GM12874 (cell line): ENCODE results near the gene KDELR3.

Source experiments
- TF ChIP-seq, protein P1 (sequence below): IDR thresholded peaks from 2 replicates; pipeline ENCODE4 v1.5.1; 2011; ENCODE audit warnings: low read depth, mild to moderate bottlenecking, control low read depth, low read length, moderate library complexity; ENCODE audit not compliant: insufficient read depth

Gene KDELR3

DNA sequence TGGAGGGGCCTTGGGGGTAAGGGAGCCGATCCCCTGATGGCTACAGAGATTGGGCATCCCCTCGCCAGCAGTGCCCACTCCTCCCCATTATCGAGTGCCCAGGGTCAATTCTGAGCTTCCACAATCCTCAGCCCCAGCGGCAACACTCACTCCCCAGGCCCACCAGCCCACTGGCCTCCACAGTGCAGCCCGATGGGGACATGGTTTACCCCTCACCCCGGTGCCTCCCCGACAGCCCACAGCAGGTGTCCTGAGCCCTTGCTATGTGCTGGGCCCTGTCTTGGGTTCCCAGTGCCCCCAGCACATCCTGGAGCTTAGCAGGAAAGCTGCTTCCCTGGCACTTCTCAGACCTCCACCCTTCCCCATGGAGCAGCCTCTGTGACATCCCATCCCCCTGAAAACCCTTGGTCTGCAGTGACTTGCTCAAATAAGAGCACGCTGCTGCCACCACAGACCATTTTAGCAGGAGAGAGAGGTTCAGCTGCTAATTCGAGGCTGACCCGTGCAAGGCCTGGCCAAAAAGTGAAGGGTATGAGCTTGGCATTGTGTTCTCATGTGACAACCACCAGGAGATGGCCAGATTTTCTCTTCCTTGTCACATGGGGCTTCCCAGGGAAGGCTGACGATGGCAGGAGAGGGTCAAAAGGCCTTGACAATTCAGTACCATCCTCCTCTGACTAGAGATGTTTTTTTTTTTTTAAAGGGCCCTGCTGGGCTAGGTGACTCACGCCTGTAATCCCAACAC is 36.5 kb upstream of the KDELR3 start:
- TF ChIP-seq, protein P1, sequence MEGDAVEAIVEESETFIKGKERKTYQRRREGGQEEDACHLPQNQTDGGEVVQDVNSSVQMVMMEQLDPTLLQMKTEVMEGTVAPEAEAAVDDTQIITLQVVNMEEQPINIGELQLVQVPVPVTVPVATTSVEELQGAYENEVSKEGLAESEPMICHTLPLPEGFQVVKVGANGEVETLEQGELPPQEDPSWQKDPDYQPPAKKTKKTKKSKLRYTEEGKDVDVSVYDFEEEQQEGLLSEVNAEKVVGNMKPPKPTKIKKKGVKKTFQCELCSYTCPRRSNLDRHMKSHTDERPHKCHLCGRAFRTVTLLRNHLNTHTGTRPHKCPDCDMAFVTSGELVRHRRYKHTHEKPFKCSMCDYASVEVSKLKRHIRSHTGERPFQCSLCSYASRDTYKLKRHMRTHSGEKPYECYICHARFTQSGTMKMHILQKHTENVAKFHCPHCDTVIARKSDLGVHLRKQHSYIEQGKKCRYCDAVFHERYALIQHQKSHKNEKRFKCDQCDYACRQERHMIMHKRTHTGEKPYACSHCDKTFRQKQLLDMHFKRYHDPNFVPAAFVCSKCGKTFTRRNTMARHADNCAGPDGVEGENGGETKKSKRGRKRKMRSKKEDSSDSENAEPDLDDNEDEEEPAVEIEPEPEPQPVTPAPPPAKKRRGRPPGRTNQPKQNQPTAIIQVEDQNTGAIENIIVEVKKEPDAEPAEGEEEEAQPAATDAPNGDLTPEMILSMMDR, result no peak

DNA sequence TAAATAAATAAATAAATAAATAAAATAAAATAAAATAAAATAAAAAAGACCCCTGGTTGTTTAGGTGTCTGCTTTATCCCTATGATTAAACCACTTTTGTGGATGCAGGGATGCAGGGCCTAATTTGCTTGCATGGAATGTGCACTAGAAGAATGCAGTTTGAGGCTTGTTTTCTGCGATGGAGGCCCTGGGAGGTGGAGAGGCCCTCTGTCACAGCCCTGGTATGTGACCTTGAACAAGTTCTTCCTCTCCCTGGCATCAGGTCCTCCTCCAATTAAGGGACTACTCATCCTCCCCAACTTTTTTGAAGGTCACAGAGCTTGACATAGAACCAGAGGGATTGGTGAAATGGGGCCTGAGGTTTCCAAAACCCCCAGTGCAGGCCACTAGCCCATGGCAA is 35.6 kb upstream of the KDELR3 start:
- TF ChIP-seq, protein P1, result no peak

DNA sequence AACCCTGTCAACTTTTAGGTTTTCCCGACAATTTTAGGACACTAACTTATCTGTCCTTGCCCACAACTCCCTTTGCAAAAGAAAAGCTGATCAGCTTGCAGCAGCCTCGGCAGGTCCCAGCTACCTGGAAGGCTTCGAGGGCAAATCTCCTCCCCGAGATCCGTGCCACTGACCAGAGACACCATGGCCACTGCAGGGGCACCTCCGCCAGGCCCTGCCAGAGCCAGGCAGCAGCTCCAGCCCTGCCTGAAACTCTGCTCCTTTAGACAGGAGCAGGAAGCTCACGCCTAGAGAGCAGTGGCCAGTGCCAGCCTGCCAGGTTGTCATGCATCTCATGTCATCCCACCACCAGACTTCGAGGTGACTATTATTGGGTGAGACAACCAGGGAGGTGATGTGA is 34.0 kb upstream of the KDELR3 start:
- TF ChIP-seq, protein P1, result no peak

DNA sequence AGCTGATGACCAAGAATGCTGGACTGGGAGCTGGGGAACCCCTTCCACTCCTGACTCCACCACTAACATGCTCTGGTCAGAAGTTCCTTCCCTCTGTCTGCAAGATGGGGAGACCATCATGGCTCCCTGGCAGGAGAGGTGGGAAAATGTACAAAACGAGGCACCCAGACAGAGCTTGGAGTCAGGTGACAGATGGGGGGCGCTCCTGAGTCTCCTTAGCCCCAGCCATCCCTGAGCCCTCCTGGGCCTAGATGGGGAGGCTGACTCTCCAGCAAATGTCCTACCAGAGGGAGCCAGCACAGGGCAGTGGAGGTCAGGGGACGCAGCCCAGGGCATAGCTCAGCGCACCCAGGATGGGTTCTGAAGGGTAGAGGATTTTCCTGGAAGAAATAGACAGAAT is 32.9 kb upstream of the KDELR3 start:
- TF ChIP-seq, protein P1, result no peak

DNA sequence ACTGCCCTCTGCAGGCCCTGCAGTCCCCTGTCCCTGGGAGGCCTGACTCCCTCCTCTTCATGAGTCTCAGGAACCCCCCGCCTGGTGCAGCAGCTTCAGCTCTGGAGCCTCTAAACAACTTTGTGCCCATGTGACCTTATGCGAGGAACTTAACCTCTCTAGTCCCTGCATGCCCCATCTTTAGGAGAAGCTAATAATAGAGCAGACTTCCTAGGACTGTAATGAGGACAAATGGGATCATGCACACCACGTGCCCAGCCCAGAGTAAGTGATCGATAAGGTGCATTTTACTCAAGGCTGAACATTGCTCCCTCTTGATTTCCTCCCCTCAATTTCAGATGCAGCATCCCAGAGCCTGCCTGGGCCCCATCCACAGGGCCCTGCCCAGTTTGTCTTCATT is 31.9 kb upstream of the KDELR3 start:
- TF ChIP-seq, protein P1, result no peak

DNA sequence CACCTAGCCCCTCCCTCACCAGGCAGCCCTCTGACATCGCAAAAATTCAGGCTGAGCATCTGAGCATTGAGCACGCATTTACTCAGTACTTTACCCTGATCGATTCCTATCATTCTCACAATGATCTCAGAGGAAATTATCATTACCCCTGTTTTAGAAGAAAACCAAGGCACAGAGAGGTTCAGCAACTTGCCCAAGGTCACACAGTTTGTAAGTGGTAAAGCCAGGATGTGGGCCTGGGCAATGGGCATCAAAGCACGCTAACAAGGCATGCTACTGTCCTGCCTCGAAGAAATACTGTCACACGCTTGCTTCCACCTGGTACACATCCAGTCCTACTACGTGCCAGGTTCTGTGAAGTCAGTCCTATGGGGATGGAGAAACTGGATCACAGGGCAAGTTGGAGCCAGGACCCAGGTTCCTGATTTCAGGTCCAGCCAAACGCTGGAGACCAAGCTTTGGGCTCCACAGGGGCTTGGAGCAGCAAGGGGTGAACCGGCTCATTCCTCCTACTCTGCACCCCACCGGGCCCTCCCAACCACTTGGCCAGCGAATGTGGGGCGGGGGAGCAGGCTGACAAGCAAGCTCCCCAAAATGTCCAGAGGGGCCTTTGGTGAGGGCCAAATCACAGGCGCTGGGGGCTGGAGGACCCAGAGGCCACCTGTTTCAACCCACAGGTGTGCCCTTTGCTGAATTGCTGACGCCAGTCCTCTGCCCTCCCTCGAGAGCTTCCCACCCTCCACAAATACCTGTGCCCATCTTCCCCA is 31.1 kb upstream of the KDELR3 start:
- TF ChIP-seq, protein P1, result no peak

DNA sequence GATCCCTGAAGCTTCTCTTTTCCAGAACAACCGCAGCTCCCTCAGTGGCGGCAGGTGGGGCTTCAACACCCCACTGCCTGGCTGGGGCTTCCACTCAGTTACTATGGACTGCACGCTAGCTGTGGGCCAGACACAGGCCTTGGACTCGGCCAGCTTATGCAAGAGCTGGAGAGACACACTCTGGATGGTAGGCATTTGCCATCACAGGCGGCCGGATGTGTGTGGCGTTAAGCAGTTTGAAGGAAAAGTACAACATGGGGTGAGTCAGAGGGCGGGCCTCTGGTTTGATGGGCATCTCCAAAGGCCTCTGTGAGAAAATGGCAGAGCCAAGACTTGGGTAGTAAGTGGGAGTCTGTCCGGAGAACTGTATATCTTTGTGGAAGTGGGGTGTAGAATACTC is 30.5 kb upstream of the KDELR3 start:
- TF ChIP-seq, protein P1, result no peak
